Measurements from ENCODE around the gene CREB3L2. TPM values are rescaled to one million over a fixed set of nuclear protein-coding genes. Genes with fewer than 3 reads are reported as not detected.

Gene CREB3L2
- total and polyA plus RNA-seq, 9 donors, result 21.2 to 110 (median 80.8) TPM

- no peak overlapping the region for H3K27ac ChIP-seq
- WGBS, 3 donors, result 88 to 93% (median 91%) methylated on average over 7 of the region's 7 CpGs
- no peaks in the 10 kb centered on the region for H3K36me3 ChIP-seq
- H3K9me3 ChIP-seq, result no peaks in the 10 kb centered on the region
- H3K4me3 ChIP-seq, result no peak overlapping the region
- intact Hi-C loops (cut with DNase I), result no loop called here
- no peak for TF ChIP-seq POLR2A (IDR thresholded peaks at IDR 0.05)
- TF ChIP-seq EP300 (IDR thresholded peaks at IDR 0.05), result no peak
- TF ChIP-seq, protein P1, sequence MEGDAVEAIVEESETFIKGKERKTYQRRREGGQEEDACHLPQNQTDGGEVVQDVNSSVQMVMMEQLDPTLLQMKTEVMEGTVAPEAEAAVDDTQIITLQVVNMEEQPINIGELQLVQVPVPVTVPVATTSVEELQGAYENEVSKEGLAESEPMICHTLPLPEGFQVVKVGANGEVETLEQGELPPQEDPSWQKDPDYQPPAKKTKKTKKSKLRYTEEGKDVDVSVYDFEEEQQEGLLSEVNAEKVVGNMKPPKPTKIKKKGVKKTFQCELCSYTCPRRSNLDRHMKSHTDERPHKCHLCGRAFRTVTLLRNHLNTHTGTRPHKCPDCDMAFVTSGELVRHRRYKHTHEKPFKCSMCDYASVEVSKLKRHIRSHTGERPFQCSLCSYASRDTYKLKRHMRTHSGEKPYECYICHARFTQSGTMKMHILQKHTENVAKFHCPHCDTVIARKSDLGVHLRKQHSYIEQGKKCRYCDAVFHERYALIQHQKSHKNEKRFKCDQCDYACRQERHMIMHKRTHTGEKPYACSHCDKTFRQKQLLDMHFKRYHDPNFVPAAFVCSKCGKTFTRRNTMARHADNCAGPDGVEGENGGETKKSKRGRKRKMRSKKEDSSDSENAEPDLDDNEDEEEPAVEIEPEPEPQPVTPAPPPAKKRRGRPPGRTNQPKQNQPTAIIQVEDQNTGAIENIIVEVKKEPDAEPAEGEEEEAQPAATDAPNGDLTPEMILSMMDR (IDR thresholded peaks at IDR 0.05), result no peak
- DNase-seq, result no peak
- no peaks in the 10 kb centered on the region for H3K27me3 ChIP-seq
- H3K4me1 ChIP-seq (ENCODE audit: insufficient read depth), result no peaks in the 10 kb centered on the region
These were observed 28.9 kb upstream of the CREB3L2 start for GRCh38 chr7:138030679-138031351.

DNA sequence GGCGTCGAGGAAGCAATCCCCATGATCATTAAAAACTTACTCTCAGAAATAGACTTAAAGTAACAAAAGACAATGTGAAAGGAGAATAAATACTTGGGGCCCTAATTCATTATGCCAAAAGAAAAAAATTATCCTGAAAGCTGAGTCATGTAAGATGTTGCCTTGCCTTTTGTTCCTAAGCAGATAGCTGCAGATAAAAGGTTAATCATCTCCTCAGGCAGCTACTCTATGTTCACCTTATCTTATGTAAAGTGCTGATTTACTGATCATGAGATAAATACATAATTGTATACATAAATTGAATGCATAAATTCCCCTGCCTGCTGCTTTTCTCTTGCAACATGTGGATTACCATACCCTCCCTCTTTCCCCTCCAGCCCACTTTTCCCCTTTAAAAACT lies 28.1 kb upstream of the CREB3L2 start:
- TF ChIP-seq, protein P1 (IDR thresholded peaks at IDR 0.05), result no peak
- no peak for TF ChIP-seq POLR2A (IDR thresholded peaks at IDR 0.05)
- TF ChIP-seq EP300 (IDR thresholded peaks at IDR 0.05), result no peak
- no peak for DNase-seq
- Histone ChIP-seq H3K9me3 (no peaks in the 10 kb centered on the region), H3K36me3 (no peaks in the 10 kb centered on the region), H3K27ac (no peak overlapping the region), H3K4me3 (no peak overlapping the region), H3K4me1 (ENCODE audit: insufficient read depth) (no peaks in the 10 kb centered on the region), H3K27me3 (no peaks in the 10 kb centered on the region)
- intact Hi-C loops (cut with DNase I), result no loop called here
- WGBS, 3 donors, result 70 to 79% (median 75%) methylated on average over 2 of the region's 2 CpGs

DNA sequence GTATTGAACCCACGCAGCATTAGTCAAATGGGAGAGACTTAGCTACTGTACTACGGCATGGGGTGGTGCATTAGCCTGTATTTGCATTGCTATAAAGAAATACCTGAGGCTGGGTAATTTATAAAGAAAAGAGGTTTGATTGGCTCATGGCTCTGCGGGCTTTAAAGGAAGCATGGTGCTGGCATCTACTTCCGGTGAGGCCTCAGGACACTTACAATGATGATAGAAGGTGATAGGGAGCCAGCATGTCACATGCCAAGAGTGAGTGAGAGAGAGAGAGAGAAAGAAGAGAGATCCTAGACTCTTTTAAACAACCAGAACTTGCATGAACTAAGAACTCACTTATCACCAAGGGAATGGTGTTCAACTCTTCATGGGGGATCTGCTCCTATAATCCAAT lies 27.2 kb upstream of the CREB3L2 start:
- no peaks in the 10 kb centered on the region for H3K36me3 ChIP-seq
- intact Hi-C loops (cut with DNase I), result no loop called here
- no peaks in the 10 kb centered on the region for H3K4me1 ChIP-seq (ENCODE audit: insufficient read depth)
- no peak for TF ChIP-seq EP300 (IDR thresholded peaks at IDR 0.05)
- TF ChIP-seq, protein P1 (IDR thresholded peaks at IDR 0.05), result no peak
- no peak for TF ChIP-seq POLR2A (IDR thresholded peaks at IDR 0.05)
- no peaks in the 10 kb centered on the region for H3K27me3 ChIP-seq
- 88% methylated on average over 4 of the region's 4 CpGs for WGBS, 3 donors
- H3K27ac ChIP-seq, result no peak overlapping the region
- H3K4me3 ChIP-seq, result no peak overlapping the region
- H3K9me3 ChIP-seq, result no peaks in the 10 kb centered on the region
- DNase-seq, result no peak

DNA sequence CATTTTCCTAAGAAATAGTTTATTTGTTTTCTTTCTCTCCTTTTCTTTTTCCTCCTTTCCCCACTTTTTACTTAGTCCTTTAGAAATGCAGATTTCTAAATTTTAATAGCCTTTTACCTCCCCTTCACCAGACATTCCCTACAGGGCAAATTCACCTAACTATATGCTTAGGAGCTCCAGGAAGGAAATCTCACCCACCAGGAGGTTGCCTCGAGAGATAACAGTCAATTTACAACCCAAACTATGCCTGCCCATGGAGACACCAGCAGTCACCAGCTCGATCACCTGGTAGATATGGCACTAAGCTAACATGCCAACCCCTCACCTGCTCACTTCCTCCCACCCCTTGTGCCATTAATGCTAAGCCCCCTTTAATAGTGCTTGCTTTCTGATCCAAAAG lies 25.2 kb upstream of the CREB3L2 start:
- no peaks in the 10 kb centered on the region for H3K36me3 ChIP-seq
- intact Hi-C loops (cut with DNase I), result no loop called here
- H3K27me3 ChIP-seq, result no peaks in the 10 kb centered on the region
- H3K4me1 ChIP-seq (ENCODE audit: insufficient read depth), result no peaks in the 10 kb centered on the region
- no peak overlapping the region for H3K4me3 ChIP-seq
- no peak for TF ChIP-seq EP300 (IDR thresholded peaks at IDR 0.05)
- no peak for TF ChIP-seq POLR2A (IDR thresholded peaks at IDR 0.05)
- TF ChIP-seq, protein P1 (IDR thresholded peaks at IDR 0.05), result no peak
- no peak for DNase-seq
- no peaks in the 10 kb centered on the region for H3K9me3 ChIP-seq
- 41 to 50% (median 49%) methylated on average over 2 of the region's 2 CpGs for WGBS, 3 donors
- H3K27ac ChIP-seq, result no peak overlapping the region

Data from ovary (tissue), 9 donors.